ENCODE results near the gene ELMO1. TPM values are rescaled to one million over a fixed set of nuclear protein-coding genes. Genes with fewer than 3 reads are reported as not detected.

The ELMO1 gene
- total RNA-seq, 1 donor from 2014 or later = 29.4 TPM

DNA sequence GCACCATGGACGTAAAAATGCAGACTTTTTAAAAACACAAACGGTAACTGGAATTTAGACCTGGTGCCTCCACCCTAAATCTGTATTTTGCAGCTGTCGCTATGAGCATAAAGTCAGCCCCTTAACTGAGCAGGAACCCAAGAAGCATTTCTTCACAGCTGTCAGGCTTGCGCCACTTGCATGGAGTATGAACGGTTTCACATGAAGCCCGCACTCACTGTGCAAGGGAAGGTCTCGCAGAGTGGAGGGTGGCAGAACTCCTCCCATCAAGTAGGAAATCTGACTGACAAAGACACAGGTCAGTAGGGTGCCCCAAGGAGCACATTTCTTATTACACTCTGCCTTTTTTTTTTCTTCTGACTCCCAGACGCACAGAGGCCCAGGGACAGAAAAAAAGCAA is 58.5 kb downstream of the ELMO1 start:
- DNase-seq (ENCODE audit: extremely low spot score, unreplicated experiment) = no peak
- Mint-ChIP-seq H3K27ac (no peak overlapping the region), H3K4me3 (no peak overlapping the region), H3K4me1 (ENCODE audit: unreplicated experiment) (peaks cover 12% of the 10 kb centered on the region), H3K9me3 (no peaks in the 10 kb centered on the region), H3K36me3 (no peaks in the 10 kb centered on the region), H3K27me3 (peaks cover 2% of the 10 kb centered on the region)
- no peak for TF ChIP-seq CTCF (conservative IDR thresholded peaks at IDR 0.05)

- H3K27ac Mint-ChIP-seq = no peak overlapping the region
- TF ChIP-seq CTCF (conservative IDR thresholded peaks at IDR 0.05) = no peak
- no peaks in the 10 kb centered on the region for H3K9me3 Mint-ChIP-seq
- no peak overlapping the region for H3K4me3 Mint-ChIP-seq
- no peaks in the 10 kb centered on the region for H3K36me3 Mint-ChIP-seq
- peaks cover 2% of the 10 kb centered on the region for H3K27me3 Mint-ChIP-seq
- H3K4me1 Mint-ChIP-seq (ENCODE audit: unreplicated experiment) = peaks cover 12% of the 10 kb centered on the region
- DNase-seq (ENCODE audit: extremely low spot score, unreplicated experiment) = no peak
Observed at GRCh38 chr7:37388811-37389210, 59.9 kb downstream of the ELMO1 start.

DNA sequence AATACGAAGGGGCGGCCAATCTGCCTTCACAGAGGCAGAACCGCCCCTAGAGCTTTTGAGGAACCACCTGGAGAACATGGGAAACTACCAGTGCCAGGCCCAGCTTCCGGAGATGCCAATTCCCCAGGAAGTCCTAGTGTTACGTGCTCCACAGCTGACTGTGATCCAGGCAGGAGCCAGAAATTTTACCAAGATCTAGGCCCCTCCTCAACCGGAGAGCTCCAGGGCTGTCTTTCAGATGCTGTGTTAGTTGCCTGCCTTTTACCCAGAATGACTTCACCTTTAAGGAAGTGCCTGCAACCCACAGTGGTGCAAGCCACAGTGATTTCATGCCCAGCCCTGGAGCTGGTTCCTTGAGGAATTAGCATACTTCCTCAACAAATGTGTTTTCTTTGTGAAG is 62.9 kb downstream of the ELMO1 start:
- TF ChIP-seq CTCF (conservative IDR thresholded peaks at IDR 0.05) = no peak
- Mint-ChIP-seq H3K27me3 (peaks cover 2% of the 10 kb centered on the region), H3K4me3 (no peak overlapping the region), H3K27ac (no peak overlapping the region), H3K36me3 (no peaks in the 10 kb centered on the region), H3K4me1 (ENCODE audit: unreplicated experiment) (peaks cover 8% of the 10 kb centered on the region), H3K9me3 (no peaks in the 10 kb centered on the region)
- no peak for DNase-seq (ENCODE audit: extremely low spot score, unreplicated experiment)

- Mint-ChIP-seq H3K4me3 (no peak overlapping the region), H3K36me3 (no peaks in the 10 kb centered on the region), H3K4me1 (ENCODE audit: unreplicated experiment) (no peaks in the 10 kb centered on the region), H3K27ac (no peak overlapping the region), H3K9me3 (no peaks in the 10 kb centered on the region), H3K27me3 (peaks cover 2% of the 10 kb centered on the region)
- DNase-seq (ENCODE audit: extremely low spot score, unreplicated experiment) = no peak
- no peak for TF ChIP-seq CTCF (conservative IDR thresholded peaks at IDR 0.05)
Observed at GRCh38 chr7:37382546-37383088, 66.0 kb downstream of the ELMO1 start.

DNA sequence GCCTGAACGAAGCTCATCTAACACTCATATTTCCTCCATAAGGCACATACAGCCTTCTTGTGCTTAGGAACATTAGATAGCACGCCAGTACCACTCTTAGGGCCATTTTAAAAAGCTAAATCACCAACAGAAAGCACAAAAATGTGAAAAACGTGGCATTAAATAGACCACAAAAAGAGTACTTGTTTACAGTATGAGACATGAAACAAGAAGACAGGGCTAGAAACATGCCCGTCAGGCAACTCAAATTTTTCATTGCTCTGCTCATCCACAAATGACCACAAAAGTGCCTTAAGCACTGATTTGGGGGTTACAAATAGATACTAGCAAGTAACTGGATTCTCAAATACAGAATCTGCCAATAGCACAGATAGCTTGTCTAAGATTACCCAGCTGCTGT is 67.8 kb downstream of the ELMO1 start:
- H3K9me3 Mint-ChIP-seq = peaks cover 8% of the 10 kb centered on the region
- TF ChIP-seq CTCF (conservative IDR thresholded peaks at IDR 0.05) = no peak
- DNase-seq (ENCODE audit: extremely low spot score, unreplicated experiment) = no peak
- H3K36me3 Mint-ChIP-seq = no peaks in the 10 kb centered on the region
- no peak overlapping the region for H3K4me3 Mint-ChIP-seq
- H3K4me1 Mint-ChIP-seq (ENCODE audit: unreplicated experiment) = no peaks in the 10 kb centered on the region
- no peak overlapping the region for H3K27ac Mint-ChIP-seq
- H3K27me3 Mint-ChIP-seq = no peaks in the 10 kb centered on the region

Data from type B pancreatic cell (in vitro differentiated cells).